GM19397 (cell line): ENCODE measurements around the gene ATP6V0E1.
A peak's percentile ranks its signal among the peaks of the same experiment; 100 is the strongest.
"Not testable (repeated sequence)": the region's sequence is repeated elsewhere in the genome, so short reads cannot be mapped to it uniquely, and the experiment has no call there.

Source experiments
- ATAC-seq: cut with Tn5 transposase; IDR thresholded peaks from one replicate; pipeline ENCODE4 v1.9.1; 2021; ENCODE audit warnings: mild to moderate bottlenecking, moderate library complexity; ENCODE audit not compliant: unreplicated experiment

Gene ATP6V0E1

GRCh38 chr5:173032730-173033129 lies 49.2 kb downstream of the ATP6V0E1 start:
- ATAC-seq = no peak

GRCh38 chr5:173033923-173034322 lies 50.4 kb downstream of the ATP6V0E1 start:
- no peak for ATAC-seq

GRCh38 chr5:173035904-173036707 lies 52.5 kb downstream of the ATP6V0E1 start:
- peak; percentile 53 for ATAC-seq

- no peak for ATAC-seq
Measured at GRCh38 chr5:173039188-173039587, 55.6 kb downstream of the ATP6V0E1 start.

GRCh38 chr5:173039964-173040363 lies 56.4 kb downstream of the ATP6V0E1 start:
- no peak for ATAC-seq

- no peak for ATAC-seq
Measured at GRCh38 chr5:173041881-173042762, 58.6 kb downstream of the ATP6V0E1 start.

- ATAC-seq = no peak
Measured at GRCh38 chr5:173042763-173043107, 59.2 kb downstream of the ATP6V0E1 start.

- no peak for ATAC-seq
Measured at GRCh38 chr5:173045474-173045873, 61.9 kb downstream of the ATP6V0E1 start.

- ATAC-seq = not testable (repeated sequence)
Measured at GRCh38 chr5:173047096-173047837, 63.7 kb downstream of the ATP6V0E1 start.

- ATAC-seq = no peak
Measured at GRCh38 chr5:173047838-173048105, 64.2 kb downstream of the ATP6V0E1 start.

- no peak for ATAC-seq
Measured at GRCh38 chr5:173050791-173051190, 67.2 kb downstream of the ATP6V0E1 start.

- no peak for ATAC-seq
Measured at GRCh38 chr5:173051746-173052145, 68.2 kb downstream of the ATP6V0E1 start.

- ATAC-seq = no peak
Measured at GRCh38 chr5:173053041-173053440, 69.5 kb downstream of the ATP6V0E1 start.

GRCh38 chr5:173055042-173055721 lies 71.6 kb downstream of the ATP6V0E1 start:
- no peak for ATAC-seq

GRCh38 chr5:173055722-173055982 lies 72.1 kb downstream of the ATP6V0E1 start:
- ATAC-seq = peak; percentile 0

GRCh38 chr5:173055983-173056782 lies 72.6 kb downstream of the ATP6V0E1 start, which contains the start of gene CREBRF:
Gene CREBRF (plus strand): TSS chr5:173056352. CDS start chr5:173080776, 24,424 bp downstream.
- peak; percentile 74 for ATAC-seq

GRCh38 chr5:173056783-173057061 lies 73.2 kb downstream of the ATP6V0E1 start:
- peak; percentile 31 for ATAC-seq

- peak; percentile 70 for ATAC-seq
Measured at GRCh38 chr5:173057062-173057924, 73.7 kb downstream of the ATP6V0E1 start.

GRCh38 chr5:173062141-173062540 lies 78.6 kb downstream of the ATP6V0E1 start:
- no peak for ATAC-seq

GRCh38 chr5:173065155-173065554 lies 81.6 kb downstream of the ATP6V0E1 start:
- no peak for ATAC-seq
